HEK293 (cell line): ENCODE data around the gene CYP17A1.

ENCODE experiments used
- CTCF ChIA-PET: fragments of 350-600 bp; formaldehyde crosslinking; extraction: SDS; loops from one replicate; lab custom pipeline; 2021; ENCODE audit warnings: antibody characterized with exemption; lab: Yijun Ruan, JAX
- POLR2A ChIA-PET: fragments of 300-600 bp; formaldehyde crosslinking; extraction: SDS; loops from one replicate; lab custom pipeline; 2020; ENCODE audit warnings: antibody characterized with exemption, inconsistent platforms; lab: Yijun Ruan, JAX
- H3K27ac ChIP-seq: fragments of 200-500 bp; sonication (Bioruptor generic); 2 replicates; pipeline ENCODE4 v1.5.1; 2014; ENCODE audit warnings: low read depth, low read length, control low read depth, inconsistent platforms; ENCODE audit errors: extremely low read depth
- H3K36me3 ChIP-seq, 2 experiments: fragments of 200-500 bp in 1 of 2; sonication (Bioruptor generic) in 1 of 2; 1 replicate in 1 of 2; 2 replicates in 1 of 2; pipeline ENCODE4 v1.5.1; 2014 to 2017; ENCODE audit warnings: inconsistent platforms in 2 of 2, low read length in 2 of 2; ENCODE audit not compliant: control insufficient read depth in 2 of 2, insufficient read depth in 1 of 2
- H3K4me1 ChIP-seq: fragments of 200-500 bp; sonication (Bioruptor generic); 2 replicates; pipeline ENCODE4 v1.5.1; 2014; ENCODE audit warnings: mild to moderate bottlenecking, low read length, inconsistent platforms; ENCODE audit not compliant: control insufficient read depth, insufficient read depth
- H3K4me3 ChIP-seq: 2 replicates; pipeline ENCODE4 v1.5.1; 2011; ENCODE audit warnings: low read depth, mild to moderate bottlenecking, control low read depth, low read length, moderate library complexity
- H3K9me3 ChIP-seq: fragments of 200-500 bp; sonication (Bioruptor generic); 2 replicates; pipeline ENCODE4 v1.5.1; 2014; ENCODE audit warnings: low read depth, low read length, inconsistent platforms; ENCODE audit not compliant: control insufficient read depth, insufficient read depth
- FEZF1 ChIP-seq: fragments of 450-650 bp; formaldehyde crosslinking; IDR thresholded peaks from 2 replicates; pipeline ENCODE4 v1.5.1; 2016; ENCODE audit warnings: missing biosample characterization, missing genetic modification characterization
- HOXC10 ChIP-seq: sonication (generic); formaldehyde crosslinking; IDR thresholded peaks from 2 replicates; pipeline ENCODE4 v1.8.1; 2023; ENCODE audit warnings: mild to moderate bottlenecking, missing genetic modification reagents
- REPIN1 ChIP-seq: fragments of 450-650 bp; formaldehyde crosslinking; IDR thresholded peaks from 2 replicates; pipeline ENCODE4 v1.5.1; 2017; ENCODE audit warnings: missing biosample characterization, missing genetic modification characterization, low read depth
- SETDB1 ChIP-seq: IDR thresholded peaks from one replicate; pipeline ENCODE4 v1.6.1; 2017; ENCODE audit warnings: mild to moderate bottlenecking, low read length, moderate library complexity, mixed read lengths; ENCODE audit not compliant: insufficient read length
- WT1 ChIP-seq: fragments of 450-650 bp; formaldehyde crosslinking; IDR thresholded peaks from 2 replicates; pipeline ENCODE4 v1.5.1; 2016; ENCODE audit warnings: missing biosample characterization, missing genetic modification characterization
- ZFP37 ChIP-seq: fragments of 450-650 bp; formaldehyde crosslinking; IDR thresholded peaks from 2 replicates; pipeline ENCODE4 v1.5.1; 2016; ENCODE audit warnings: missing biosample characterization, missing genetic modification characterization
- ZFP41 ChIP-seq: fragments of 450-650 bp; formaldehyde crosslinking; IDR thresholded peaks from 2 replicates; pipeline ENCODE4 v1.5.1; 2016; ENCODE audit warnings: missing biosample characterization, missing genetic modification characterization, borderline replicate concordance
- ZNF2 ChIP-seq: fragments of 450-650 bp; formaldehyde crosslinking; IDR thresholded peaks from 2 replicates; pipeline ENCODE4 v1.5.1; 2016; ENCODE audit warnings: missing biosample characterization, missing genetic modification characterization
- ZNF292 ChIP-seq: fragments of 450-650 bp; formaldehyde crosslinking; IDR thresholded peaks from 2 replicates; pipeline ENCODE4 v1.5.1; 2016; ENCODE audit warnings: low read depth, missing biosample characterization, missing genetic modification characterization, borderline replicate concordance
- ZNF514 ChIP-seq: fragments of 450-650 bp; formaldehyde crosslinking; IDR thresholded peaks from 2 replicates; pipeline ENCODE4 v1.5.1; 2016; ENCODE audit warnings: missing biosample characterization, missing genetic modification characterization
- ZNF560 ChIP-seq: fragments of 450-650 bp; formaldehyde crosslinking; IDR thresholded peaks from 2 replicates; pipeline ENCODE4 v1.5.1; 2017; ENCODE audit warnings: missing biosample characterization, missing genetic modification characterization, borderline replicate concordance
- ZNF585B ChIP-seq: fragments of 450-650 bp; formaldehyde crosslinking; IDR thresholded peaks from 2 replicates; pipeline ENCODE4 v1.5.1; 2016; ENCODE audit warnings: missing biosample characterization, missing genetic modification characterization
- ZNF677 ChIP-seq: fragments of 450-650 bp; IDR thresholded peaks from 2 replicates; pipeline ENCODE4 v1.5.0; 2018; ENCODE audit warnings: missing biosample characterization, mild to moderate bottlenecking, missing genetic modification characterization, moderate library complexity
- ZNF707 ChIP-seq: fragments of 450-650 bp; formaldehyde crosslinking; IDR thresholded peaks from 2 replicates; pipeline ENCODE4 v1.5.1; 2016; ENCODE audit warnings: missing biosample characterization, missing genetic modification characterization
- TF ChIP-seq, protein P1 (sequence below): fragments of 450-650 bp; formaldehyde crosslinking; IDR thresholded peaks from 2 replicates; pipeline ENCODE4 v1.5.1; 2017; ENCODE audit warnings: missing biosample characterization, missing genetic modification characterization
- TF ChIP-seq, protein P2 (sequence below): fragments of 450-650 bp; formaldehyde crosslinking; IDR thresholded peaks from 2 replicates; pipeline ENCODE4 v1.5.1; 2016; ENCODE audit warnings: missing biosample characterization, missing genetic modification characterization
- TF ChIP-seq, protein P3 (sequence below): fragments of 450-650 bp; formaldehyde crosslinking; IDR thresholded peaks from 2 replicates; pipeline ENCODE4 v1.5.1; 2017; ENCODE audit warnings: missing biosample characterization, missing genetic modification characterization
- TF ChIP-seq, protein P4 (sequence below): fragments of 450-650 bp; formaldehyde crosslinking; IDR thresholded peaks from 2 replicates; pipeline ENCODE4 v1.5.1; 2016; ENCODE audit warnings: missing biosample characterization, missing genetic modification characterization
- TF ChIP-seq, protein P5 (sequence below): fragments of 450-650 bp; formaldehyde crosslinking; IDR thresholded peaks from 2 replicates; pipeline ENCODE4 v1.5.1; 2016; ENCODE audit warnings: missing biosample characterization, missing genetic modification characterization, borderline replicate concordance

Gene CYP17A1

DNA sequence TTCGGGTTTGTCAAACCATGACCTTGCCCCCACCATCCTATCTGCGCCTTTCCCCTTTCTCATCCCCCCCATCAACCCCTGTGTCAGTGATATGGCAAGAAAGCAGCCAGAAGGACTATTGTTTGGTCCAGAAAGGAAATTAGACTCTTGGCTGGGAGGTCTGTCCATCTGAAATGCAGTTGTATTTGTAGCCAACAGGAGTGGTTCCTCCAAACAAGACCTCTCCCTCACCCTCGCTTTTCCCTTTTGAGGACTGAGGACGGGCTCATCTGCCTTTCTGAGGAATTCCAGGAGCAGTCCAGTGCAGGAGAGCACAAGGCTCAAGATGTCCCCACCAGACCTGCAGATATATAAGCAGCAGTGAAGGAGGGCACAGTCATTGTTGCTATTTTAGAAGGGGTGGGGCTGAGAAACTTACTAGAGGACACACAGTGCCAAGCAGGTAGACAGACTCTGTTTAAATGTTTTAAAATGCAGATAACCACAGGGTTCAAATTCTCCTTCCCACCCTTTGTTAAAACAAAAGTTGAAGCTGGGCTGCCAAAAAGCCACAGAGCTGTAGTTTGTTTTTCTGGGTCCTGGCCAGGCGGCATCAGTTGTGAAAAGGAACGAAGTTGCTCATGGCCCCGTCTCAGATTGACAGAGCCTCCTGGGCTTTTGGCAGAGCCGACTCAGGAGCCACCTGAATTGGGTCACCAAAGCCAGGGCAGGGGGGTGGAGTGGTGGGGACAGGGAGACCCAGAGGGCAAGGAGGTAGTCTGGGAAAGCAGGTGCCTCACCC is 37.3 kb downstream of the CYP17A1 start:
- H3K4me1 ChIP-seq: peaks cover 2% of the 10 kb centered on the region; the same call in 1 of the 2 replicates
- ChIA-PET POLR2A (no interaction called here), CTCF (interaction anchor here (0.6 to 2.4 kb wide), 2 partner anchors 47 to 54 kb away, joined by 4 to 7 read pairs; no protein-coding TSS in a partner anchor)
- no peak for TF ChIP-seq WT1 (tag by site-specific recombination)
- no peak for TF ChIP-seq ZFP37
- TF ChIP-seq SETDB1: no peak
- TF ChIP-seq, protein P1, sequence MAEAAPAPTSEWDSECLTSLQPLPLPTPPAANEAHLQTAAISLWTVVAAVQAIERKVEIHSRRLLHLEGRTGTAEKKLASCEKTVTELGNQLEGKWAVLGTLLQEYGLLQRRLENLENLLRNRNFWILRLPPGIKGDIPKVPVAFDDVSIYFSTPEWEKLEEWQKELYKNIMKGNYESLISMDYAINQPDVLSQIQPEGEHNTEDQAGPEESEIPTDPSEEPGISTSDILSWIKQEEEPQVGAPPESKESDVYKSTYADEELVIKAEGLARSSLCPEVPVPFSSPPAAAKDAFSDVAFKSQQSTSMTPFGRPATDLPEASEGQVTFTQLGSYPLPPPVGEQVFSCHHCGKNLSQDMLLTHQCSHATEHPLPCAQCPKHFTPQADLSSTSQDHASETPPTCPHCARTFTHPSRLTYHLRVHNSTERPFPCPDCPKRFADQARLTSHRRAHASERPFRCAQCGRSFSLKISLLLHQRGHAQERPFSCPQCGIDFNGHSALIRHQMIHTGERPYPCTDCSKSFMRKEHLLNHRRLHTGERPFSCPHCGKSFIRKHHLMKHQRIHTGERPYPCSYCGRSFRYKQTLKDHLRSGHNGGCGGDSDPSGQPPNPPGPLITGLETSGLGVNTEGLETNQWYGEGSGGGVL (tag by site-specific recombination): no peak
- TF ChIP-seq, protein P2, sequence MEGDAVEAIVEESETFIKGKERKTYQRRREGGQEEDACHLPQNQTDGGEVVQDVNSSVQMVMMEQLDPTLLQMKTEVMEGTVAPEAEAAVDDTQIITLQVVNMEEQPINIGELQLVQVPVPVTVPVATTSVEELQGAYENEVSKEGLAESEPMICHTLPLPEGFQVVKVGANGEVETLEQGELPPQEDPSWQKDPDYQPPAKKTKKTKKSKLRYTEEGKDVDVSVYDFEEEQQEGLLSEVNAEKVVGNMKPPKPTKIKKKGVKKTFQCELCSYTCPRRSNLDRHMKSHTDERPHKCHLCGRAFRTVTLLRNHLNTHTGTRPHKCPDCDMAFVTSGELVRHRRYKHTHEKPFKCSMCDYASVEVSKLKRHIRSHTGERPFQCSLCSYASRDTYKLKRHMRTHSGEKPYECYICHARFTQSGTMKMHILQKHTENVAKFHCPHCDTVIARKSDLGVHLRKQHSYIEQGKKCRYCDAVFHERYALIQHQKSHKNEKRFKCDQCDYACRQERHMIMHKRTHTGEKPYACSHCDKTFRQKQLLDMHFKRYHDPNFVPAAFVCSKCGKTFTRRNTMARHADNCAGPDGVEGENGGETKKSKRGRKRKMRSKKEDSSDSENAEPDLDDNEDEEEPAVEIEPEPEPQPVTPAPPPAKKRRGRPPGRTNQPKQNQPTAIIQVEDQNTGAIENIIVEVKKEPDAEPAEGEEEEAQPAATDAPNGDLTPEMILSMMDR (tag by site-specific recombination): no peak
- TF ChIP-seq REPIN1: no peak
- TF ChIP-seq ZNF585B (tag by site-specific recombination): no peak
- no peak for TF ChIP-seq ZNF707
- no peak for TF ChIP-seq ZNF560 (tag by site-specific recombination)
- TF ChIP-seq, protein P3, sequence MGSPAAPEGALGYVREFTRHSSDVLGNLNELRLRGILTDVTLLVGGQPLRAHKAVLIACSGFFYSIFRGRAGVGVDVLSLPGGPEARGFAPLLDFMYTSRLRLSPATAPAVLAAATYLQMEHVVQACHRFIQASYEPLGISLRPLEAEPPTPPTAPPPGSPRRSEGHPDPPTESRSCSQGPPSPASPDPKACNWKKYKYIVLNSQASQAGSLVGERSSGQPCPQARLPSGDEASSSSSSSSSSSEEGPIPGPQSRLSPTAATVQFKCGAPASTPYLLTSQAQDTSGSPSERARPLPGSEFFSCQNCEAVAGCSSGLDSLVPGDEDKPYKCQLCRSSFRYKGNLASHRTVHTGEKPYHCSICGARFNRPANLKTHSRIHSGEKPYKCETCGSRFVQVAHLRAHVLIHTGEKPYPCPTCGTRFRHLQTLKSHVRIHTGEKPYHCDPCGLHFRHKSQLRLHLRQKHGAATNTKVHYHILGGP: no peak
- TF ChIP-seq, protein P4, sequence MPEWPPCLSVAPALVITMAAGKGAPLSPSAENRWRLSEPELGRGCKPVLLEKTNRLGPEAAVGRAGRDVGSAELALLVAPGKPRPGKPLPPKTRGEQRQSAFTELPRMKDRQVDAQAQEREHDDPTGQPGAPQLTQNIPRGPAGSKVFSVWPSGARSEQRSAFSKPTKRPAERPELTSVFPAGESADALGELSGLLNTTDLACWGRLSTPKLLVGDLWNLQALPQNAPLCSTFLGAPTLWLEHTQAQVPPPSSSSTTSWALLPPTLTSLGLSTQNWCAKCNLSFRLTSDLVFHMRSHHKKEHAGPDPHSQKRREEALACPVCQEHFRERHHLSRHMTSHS (tag by site-specific recombination): no peak
- TF ChIP-seq FEZF1 (tag by site-specific recombination): no peak
- H3K9me3 ChIP-seq: no peaks in the 10 kb centered on the region
- peaks cover 3 to 34% of the 10 kb centered on the region in 2 experiments; a peak in 2 of 3 replicates for H3K36me3 ChIP-seq
- H3K4me3 ChIP-seq: no peak overlapping the region
- no peak overlapping the region for H3K27ac ChIP-seq

DNA sequence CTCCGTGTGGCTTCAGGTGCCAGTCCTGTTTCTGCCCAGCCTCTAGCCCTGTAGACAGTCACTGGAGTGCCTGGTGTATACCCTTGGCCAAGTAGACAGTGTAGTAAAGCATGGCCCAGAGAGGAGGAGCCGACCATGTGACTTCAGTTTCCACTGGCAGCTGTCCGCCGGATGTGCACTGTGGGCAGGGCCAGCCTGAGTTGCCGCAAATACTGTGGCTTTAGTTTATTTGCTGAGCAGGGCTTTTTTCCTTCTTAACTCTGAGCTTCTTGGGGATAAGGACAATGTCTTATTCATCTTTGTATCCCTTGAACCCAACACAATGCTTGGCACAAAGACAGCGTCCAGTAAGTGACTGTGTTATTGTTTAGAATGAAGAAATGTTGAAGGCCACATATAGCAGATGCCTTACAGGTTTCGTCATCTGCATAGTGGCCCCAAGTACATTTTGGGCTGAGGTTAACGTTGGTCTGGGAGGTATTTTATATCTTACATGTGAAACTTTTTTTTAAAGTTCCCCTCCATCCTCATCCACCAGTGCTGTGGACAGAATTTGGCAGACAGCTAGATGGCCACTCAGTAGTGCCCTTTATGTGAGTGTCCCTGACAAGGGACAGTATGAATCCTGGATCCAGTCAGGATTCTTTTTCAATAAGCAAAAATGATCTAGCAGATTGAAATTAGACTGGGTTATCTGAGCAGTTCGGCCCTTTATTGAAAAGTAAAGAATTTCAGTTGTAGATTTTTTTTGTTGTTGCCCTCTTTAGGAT is 40.6 kb downstream of the CYP17A1 start:
- H3K27ac ChIP-seq: no peak overlapping the region
- H3K4me3 ChIP-seq: no peak overlapping the region
- H3K4me1 ChIP-seq: peaks cover 5% of the 10 kb centered on the region; the same call in 1 of the 2 replicates
- CTCF ChIA-PET: interaction anchor here (0.5 to 0.7 kb wide), 2 partner anchors 29 to 588 kb away, joined by 3 read pairs; no protein-coding TSS in a partner anchor
- no peaks in the 10 kb centered on the region for H3K9me3 ChIP-seq
- POLR2A ChIA-PET: no interaction called here
- H3K36me3 ChIP-seq: peaks cover 0 to 25% of the 10 kb centered on the region in 2 experiments; a peak in 1 of 3 replicates
- TF ChIP-seq HOXC10 (CRISPR knock-in tag) (no peak), ZNF514 (tag by site-specific recombination) (no peak), ZNF677 (tag by site-specific recombination) (no peak), ZNF2 (tag by site-specific recombination) (no peak), ZFP41 (tag by site-specific recombination) (no peak), ZNF292 (tag by site-specific recombination) (no peak)
- TF ChIP-seq, protein P3: no peak
- TF ChIP-seq, protein P5, sequence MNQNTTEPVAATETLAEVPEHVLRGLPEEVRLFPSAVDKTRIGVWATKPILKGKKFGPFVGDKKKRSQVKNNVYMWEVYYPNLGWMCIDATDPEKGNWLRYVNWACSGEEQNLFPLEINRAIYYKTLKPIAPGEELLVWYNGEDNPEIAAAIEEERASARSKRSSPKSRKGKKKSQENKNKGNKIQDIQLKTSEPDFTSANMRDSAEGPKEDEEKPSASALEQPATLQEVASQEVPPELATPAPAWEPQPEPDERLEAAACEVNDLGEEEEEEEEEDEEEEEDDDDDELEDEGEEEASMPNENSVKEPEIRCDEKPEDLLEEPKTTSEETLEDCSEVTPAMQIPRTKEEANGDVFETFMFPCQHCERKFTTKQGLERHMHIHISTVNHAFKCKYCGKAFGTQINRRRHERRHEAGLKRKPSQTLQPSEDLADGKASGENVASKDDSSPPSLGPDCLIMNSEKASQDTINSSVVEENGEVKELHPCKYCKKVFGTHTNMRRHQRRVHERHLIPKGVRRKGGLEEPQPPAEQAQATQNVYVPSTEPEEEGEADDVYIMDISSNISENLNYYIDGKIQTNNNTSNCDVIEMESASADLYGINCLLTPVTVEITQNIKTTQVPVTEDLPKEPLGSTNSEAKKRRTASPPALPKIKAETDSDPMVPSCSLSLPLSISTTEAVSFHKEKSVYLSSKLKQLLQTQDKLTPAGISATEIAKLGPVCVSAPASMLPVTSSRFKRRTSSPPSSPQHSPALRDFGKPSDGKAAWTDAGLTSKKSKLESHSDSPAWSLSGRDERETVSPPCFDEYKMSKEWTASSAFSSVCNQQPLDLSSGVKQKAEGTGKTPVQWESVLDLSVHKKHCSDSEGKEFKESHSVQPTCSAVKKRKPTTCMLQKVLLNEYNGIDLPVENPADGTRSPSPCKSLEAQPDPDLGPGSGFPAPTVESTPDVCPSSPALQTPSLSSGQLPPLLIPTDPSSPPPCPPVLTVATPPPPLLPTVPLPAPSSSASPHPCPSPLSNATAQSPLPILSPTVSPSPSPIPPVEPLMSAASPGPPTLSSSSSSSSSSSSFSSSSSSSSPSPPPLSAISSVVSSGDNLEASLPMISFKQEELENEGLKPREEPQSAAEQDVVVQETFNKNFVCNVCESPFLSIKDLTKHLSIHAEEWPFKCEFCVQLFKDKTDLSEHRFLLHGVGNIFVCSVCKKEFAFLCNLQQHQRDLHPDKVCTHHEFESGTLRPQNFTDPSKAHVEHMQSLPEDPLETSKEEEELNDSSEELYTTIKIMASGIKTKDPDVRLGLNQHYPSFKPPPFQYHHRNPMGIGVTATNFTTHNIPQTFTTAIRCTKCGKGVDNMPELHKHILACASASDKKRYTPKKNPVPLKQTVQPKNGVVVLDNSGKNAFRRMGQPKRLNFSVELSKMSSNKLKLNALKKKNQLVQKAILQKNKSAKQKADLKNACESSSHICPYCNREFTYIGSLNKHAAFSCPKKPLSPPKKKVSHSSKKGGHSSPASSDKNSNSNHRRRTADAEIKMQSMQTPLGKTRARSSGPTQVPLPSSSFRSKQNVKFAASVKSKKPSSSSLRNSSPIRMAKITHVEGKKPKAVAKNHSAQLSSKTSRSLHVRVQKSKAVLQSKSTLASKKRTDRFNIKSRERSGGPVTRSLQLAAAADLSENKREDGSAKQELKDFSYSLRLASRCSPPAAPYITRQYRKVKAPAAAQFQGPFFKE (tag by site-specific recombination): no peak
